Measurements from ENCODE around the gene EPS8L1. TPM values are rescaled to one million over a fixed set of nuclear protein-coding genes. Genes with fewer than 3 reads are reported as not detected.

Gene EPS8L1
- total and polyA plus RNA-seq, 12 donors, result 0.53 to 7.9 (median 1.3) TPM; not detected in 1

DNA sequence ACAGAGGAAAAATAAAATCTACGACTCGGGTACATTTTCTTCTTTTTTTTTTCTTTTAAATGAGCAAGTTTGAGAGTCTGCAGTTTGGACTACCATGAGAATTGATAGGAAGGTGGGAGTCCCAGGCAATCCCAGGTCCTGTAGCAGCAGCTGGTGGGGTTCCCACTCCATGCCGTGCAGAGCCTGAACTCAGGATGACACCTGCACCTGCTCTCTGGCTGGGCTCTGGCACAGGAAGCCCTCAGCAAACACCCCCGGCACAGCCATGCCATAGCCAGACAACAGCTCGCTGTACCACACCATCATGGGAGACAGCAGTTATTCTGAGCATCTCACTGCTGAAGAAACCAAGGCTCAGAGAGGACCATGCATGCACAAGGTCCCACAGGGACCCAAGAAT is 31.4 kb upstream of the EPS8L1 start:
- 88 to 95% methylated on average over 5 of the region's 5 CpGs for WGBS, 2 donors
- intact Hi-C loops (cut with DNase I), result no loop called here
- Histone ChIP-seq H3K4me1 (peaks cover 0 to 11% (median 0%) of the 10 kb centered on the region in 9 donors), H3K27ac (no peak overlapping the region), H3K9me3 (no peaks in the 10 kb centered on the region), H3K36me3 (peaks cover 7 to 90% (median 67%) of the 10 kb centered on the region in 9 donors), H3K4me3 (no peak overlapping the region), H3K27me3 (no peaks in the 10 kb centered on the region)
- DNase-seq (no peak), ATAC-seq (no peak)
- TF ChIP-seq, protein P1, sequence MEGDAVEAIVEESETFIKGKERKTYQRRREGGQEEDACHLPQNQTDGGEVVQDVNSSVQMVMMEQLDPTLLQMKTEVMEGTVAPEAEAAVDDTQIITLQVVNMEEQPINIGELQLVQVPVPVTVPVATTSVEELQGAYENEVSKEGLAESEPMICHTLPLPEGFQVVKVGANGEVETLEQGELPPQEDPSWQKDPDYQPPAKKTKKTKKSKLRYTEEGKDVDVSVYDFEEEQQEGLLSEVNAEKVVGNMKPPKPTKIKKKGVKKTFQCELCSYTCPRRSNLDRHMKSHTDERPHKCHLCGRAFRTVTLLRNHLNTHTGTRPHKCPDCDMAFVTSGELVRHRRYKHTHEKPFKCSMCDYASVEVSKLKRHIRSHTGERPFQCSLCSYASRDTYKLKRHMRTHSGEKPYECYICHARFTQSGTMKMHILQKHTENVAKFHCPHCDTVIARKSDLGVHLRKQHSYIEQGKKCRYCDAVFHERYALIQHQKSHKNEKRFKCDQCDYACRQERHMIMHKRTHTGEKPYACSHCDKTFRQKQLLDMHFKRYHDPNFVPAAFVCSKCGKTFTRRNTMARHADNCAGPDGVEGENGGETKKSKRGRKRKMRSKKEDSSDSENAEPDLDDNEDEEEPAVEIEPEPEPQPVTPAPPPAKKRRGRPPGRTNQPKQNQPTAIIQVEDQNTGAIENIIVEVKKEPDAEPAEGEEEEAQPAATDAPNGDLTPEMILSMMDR (IDR thresholded peaks at IDR 0.05), result no peak

DNA sequence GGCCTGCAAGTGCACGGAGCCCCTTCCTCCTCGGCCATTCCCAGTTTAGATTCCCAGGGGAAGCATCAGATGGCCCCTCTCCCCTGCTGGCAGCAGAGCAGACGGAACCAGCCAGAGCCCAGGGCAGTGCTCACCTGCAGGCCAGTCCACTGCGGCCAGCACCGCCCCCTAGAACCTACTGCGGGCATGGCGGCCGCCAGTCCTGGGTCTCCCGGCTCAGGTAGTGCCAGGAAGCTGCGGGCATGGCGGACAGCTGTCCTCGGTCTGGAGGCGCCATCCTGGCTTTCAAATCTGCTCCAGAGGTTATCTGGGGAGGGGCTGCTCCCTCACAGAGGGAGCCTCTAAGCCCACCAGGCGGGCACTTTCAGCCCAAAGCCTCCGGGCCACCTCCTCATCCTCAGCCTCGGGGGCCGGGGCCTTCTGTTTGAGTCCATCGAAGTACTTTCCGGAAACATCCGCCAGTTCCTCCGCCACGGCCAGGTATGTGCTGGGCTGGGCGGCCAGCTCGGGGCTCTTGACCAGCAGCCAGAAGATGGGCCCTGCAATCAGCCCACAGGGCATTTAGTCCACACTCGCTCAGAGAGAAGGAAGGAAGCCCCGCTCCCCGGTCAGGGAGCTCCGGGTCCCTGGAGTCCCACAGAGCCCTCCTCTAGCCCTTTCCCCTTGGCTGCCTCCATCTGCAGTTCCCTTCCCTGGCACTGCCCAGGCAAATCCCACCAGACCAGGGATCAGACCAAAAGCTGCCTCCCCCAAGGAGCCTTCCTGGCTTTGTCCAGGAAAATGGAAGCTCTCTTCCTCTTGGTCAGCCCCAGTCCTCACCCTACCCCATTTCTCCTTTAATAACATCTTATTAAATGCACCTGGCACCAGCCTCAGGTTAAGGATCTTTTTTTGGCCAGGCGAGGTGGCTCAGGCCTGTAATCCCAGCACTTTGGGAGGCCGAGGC is 30.6 kb upstream of the EPS8L1 start:
- no peaks in the 10 kb centered on the region for H3K9me3 ChIP-seq
- no peak overlapping the region for H3K4me3 ChIP-seq
- intact Hi-C loops (cut with DNase I), result no loop called here
- H3K36me3 ChIP-seq, result peaks cover 7 to 95% (median 68%) of the 10 kb centered on the region in 9 donors
- 95 to 96% methylated on average over 30 of the region's 30 CpGs for WGBS, 2 donors
- no peaks in the 10 kb centered on the region for H3K27me3 ChIP-seq
- no peak for ATAC-seq
- DNase-seq, result no peak
- H3K4me1 ChIP-seq, result peaks cover 0 to 11% (median 0%) of the 10 kb centered on the region in 9 donors
- no peak overlapping the region for H3K27ac ChIP-seq
- TF ChIP-seq, protein P1 (IDR thresholded peaks at IDR 0.05), result no peak

DNA sequence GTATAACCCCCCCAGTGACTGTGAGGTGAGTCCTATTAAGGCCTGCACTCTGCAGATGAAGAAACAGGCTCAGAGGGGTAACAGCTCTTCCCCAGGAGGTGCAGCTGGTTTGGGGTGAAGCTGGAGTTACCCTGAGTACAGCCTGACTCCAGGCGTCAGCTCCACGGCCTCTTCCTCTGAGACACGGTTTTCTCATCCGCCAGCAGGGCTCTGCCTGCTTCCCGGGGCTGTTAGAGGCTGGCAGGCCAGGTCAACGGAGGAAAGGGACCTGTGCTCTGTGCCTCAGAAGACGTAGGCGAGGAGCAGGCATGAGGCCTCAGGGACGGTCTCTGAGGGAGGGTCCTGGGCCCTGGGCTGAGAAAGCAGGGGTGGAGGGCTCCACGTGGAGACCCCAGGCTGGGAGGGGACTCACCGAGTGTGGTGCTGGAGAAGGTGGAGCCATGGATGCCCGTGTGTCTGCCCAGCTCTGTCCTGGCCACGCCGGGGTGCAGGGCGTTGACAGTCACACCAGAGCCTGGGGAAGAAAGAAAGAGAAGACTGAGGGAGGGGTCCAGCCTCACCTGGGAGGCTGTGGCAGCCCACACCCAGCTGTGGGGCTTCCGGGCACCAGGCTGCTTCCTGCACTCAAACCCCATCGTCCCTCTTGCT is 28.6 kb upstream of the EPS8L1 start:
- DNase-seq (no peak), ATAC-seq (no peak)
- Histone ChIP-seq H3K27ac (no peak overlapping the region), H3K4me1 (peaks cover 0 to 2% (median 0%) of the 10 kb centered on the region in 9 donors), H3K4me3 (no peak overlapping the region), H3K36me3 (peaks cover 7 to 97% (median 74%) of the 10 kb centered on the region in 9 donors), H3K9me3 (no peaks in the 10 kb centered on the region), H3K27me3 (no peaks in the 10 kb centered on the region)
- intact Hi-C loops (cut with DNase I), result no loop called here
- TF ChIP-seq, protein P1 (IDR thresholded peaks at IDR 0.05), result no peak
- WGBS, 2 donors, result 83 to 86% methylated on average over 17 of the region's 17 CpGs

DNA sequence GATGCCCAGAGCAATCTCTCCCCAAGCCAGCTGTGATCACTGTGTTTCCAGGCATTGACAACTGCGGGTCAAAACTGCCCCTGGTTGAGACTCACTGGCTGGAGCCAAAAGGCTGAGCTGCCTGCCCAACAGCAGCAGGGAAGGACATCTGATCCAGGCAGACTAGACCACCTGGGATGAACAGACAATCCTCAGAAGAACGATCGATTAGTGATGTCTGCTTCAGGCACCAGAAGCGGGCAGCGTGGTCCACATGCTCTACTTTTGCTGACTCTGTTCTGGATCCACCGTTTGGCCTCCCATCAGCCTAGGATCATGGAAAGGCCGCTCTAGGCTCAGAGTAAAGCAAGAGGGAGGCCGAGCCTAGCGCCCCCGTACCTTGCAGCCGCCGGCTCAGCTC is 27.7 kb upstream of the EPS8L1 start:
- TF ChIP-seq, protein P1 (IDR thresholded peaks at IDR 0.05), result no peak
- peak in 1 of 8 donors; percentile 21 for ATAC-seq
- peaks cover 7 to 97% (median 69%) of the 10 kb centered on the region in 9 donors for H3K36me3 ChIP-seq
- intact Hi-C loops (cut with DNase I), result no loop called here
- no peak for DNase-seq
- H3K27me3 ChIP-seq, result no peaks in the 10 kb centered on the region
- H3K4me1 ChIP-seq, result no peaks in the 10 kb centered on the region
- WGBS, 2 donors, result 93% methylated on average over 12 of the region's 12 CpGs
- H3K9me3 ChIP-seq, result no peaks in the 10 kb centered on the region
- no peak overlapping the region for H3K4me3 ChIP-seq
- no peak overlapping the region for H3K27ac ChIP-seq
